ENCODE data around the gene PDAP1.
A peak's percentile ranks its signal among the peaks of the same experiment; 100 is the strongest.

The PDAP1 gene

GRCh38 chr7:99397297-99397983 lies 11.0 kb downstream of the PDAP1 start:
- no peak for TF ChIP-seq CTCF (IDR thresholded peaks at IDR 0.05; ENCODE audit: low read depth, low read length)
- H3K4me3 ChIP-seq (replicated peaks in 1 of 2; ENCODE audit: low read depth in 2 of 2, low read length in 2 of 2): no peak overlapping the region
- no peak for DNase-seq (ENCODE audit: low read depth in 2 of 2)

- TF ChIP-seq CTCF (IDR thresholded peaks at IDR 0.05; ENCODE audit: low read depth, low read length): no peak
- no peak for DNase-seq (ENCODE audit: low read depth in 2 of 2)
- H3K4me3 ChIP-seq (replicated peaks in 1 of 2; ENCODE audit: low read depth in 2 of 2, low read length in 2 of 2): no peak overlapping the region
Measured at GRCh38 chr7:99396418-99397296, 11.7 kb downstream of the PDAP1 start.

GRCh38 chr7:99395616-99396327 lies 12.6 kb downstream of the PDAP1 start:
- TF ChIP-seq CTCF (IDR thresholded peaks at IDR 0.05; ENCODE audit: low read depth, low read length): peak; percentile 14
- no peak overlapping the region for H3K4me3 ChIP-seq (replicated peaks in 1 of 2; ENCODE audit: low read depth in 2 of 2, low read length in 2 of 2)
- no peak for DNase-seq (ENCODE audit: low read depth in 2 of 2)

- DNase-seq (ENCODE audit: low read depth in 2 of 2): no peak
- no peak overlapping the region for H3K4me3 ChIP-seq (replicated peaks in 1 of 2; ENCODE audit: low read depth in 2 of 2, low read length in 2 of 2)
- no peak for TF ChIP-seq CTCF (IDR thresholded peaks at IDR 0.05; ENCODE audit: low read depth, low read length)
Measured at GRCh38 chr7:99394188-99394502, 14.3 kb downstream of the PDAP1 start.

- no peak overlapping the region for H3K4me3 ChIP-seq (replicated peaks in 1 of 2; ENCODE audit: low read depth in 2 of 2, low read length in 2 of 2)
- no peak for TF ChIP-seq CTCF (IDR thresholded peaks at IDR 0.05; ENCODE audit: low read depth, low read length)
- DNase-seq (ENCODE audit: low read depth in 2 of 2): no peak
Measured at GRCh38 chr7:99393355-99394187, 14.8 kb downstream of the PDAP1 start.

GRCh38 chr7:99392659-99393354 lies 15.6 kb downstream of the PDAP1 start:
- peak; percentile 47 to 56 for DNase-seq (ENCODE audit: low read depth in 2 of 2)
- no peak for TF ChIP-seq CTCF (IDR thresholded peaks at IDR 0.05; ENCODE audit: low read depth, low read length)
- H3K4me3 ChIP-seq (replicated peaks in 1 of 2; ENCODE audit: low read depth in 2 of 2, low read length in 2 of 2): peak overlapping the region in 1 of 2 donors; percentile 19
